Measurements from ENCODE around the gene SCO2.

Gene SCO2

DNA sequence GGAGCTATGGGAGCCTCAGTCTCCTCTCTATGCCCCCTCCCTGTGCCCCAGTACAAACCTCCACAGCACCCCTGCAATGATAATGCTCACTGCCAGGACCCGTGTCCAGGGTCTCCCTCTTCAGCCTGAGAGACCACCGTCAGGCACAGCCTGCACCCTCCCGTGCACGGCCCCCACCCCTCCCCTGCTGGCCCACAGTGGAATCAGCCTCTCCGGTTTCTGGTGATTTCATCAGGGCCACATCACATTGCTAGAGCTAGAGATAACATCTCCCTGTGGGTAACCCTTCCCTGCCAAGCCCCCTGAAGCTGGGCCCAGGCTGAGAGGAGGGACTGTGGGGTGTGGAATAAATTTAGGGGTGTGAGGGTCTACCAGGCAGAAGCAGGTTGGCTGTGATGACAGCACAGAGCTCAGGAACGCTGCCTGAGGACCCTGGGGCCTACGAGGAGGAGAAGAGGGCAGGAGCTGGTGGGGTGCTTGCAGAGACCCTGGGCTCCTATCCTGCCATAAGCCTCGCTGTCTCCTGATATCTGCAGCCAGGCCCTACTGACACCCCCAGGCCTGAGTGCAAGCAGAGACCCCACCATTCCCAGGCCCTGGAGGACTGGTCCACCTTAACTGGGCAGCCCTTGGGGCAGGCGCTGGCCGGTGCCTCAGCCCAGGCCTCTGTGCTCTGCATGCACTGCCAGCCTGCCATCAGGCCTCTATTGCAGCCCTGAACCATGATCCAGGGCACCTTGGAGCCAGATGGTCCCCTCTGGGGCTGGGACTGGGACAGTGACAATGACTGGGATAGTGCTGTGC is 20.3 kb upstream of the SCO2 start, which contains the start of gene KLHDC7B:
Gene KLHDC7B, plus strand, starts transcription at position 378 of the 804 bp plus-strand sequence. Its CDS starts 345 bp downstream, at position 723.
- no peak within 1 kb of the TSS for H3K4me3 ChIP-seq (ENCODE audit: low read depth, low read length)
- DNase-seq (ENCODE audit: low read depth) = no peak
- TF ChIP-seq, protein P1, sequence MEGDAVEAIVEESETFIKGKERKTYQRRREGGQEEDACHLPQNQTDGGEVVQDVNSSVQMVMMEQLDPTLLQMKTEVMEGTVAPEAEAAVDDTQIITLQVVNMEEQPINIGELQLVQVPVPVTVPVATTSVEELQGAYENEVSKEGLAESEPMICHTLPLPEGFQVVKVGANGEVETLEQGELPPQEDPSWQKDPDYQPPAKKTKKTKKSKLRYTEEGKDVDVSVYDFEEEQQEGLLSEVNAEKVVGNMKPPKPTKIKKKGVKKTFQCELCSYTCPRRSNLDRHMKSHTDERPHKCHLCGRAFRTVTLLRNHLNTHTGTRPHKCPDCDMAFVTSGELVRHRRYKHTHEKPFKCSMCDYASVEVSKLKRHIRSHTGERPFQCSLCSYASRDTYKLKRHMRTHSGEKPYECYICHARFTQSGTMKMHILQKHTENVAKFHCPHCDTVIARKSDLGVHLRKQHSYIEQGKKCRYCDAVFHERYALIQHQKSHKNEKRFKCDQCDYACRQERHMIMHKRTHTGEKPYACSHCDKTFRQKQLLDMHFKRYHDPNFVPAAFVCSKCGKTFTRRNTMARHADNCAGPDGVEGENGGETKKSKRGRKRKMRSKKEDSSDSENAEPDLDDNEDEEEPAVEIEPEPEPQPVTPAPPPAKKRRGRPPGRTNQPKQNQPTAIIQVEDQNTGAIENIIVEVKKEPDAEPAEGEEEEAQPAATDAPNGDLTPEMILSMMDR (IDR thresholded peaks at IDR 0.05; ENCODE audit: insufficient read depth, low read depth, low read length, missing control alignments) = peak; percentile 15

DNA sequence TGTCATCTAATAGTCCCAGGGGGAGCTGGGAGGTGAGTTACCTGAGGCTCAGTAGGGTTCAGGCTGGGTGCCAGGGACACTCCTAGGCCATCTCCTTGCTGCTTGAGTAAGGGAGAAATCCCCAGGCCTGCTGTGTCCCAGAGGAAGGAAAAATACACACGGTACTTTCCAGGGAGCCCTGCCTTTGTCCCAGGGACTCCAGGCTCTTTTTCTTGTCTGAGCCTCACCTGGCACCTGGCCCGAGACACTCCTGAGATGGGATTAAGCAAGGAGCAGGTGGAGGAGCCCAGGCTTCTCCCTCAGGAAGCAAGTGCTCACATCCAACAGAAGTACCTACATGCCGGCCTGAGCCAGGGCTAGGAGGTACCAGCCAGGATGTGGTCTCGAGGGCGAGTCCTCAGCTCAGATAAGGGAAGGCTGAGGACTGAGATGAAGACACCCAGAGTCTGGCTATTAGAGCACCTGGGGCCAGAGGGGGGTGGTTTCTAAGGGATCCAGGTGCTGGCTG is 19.4 kb upstream of the SCO2 start:
- peak; percentile 42 for DNase-seq (ENCODE audit: low read depth)
- TF ChIP-seq, protein P1 (IDR thresholded peaks at IDR 0.05; ENCODE audit: insufficient read depth, low read depth, low read length, missing control alignments) = no peak
- H3K4me3 ChIP-seq (ENCODE audit: low read depth, low read length) = no peak overlapping the region

DNA sequence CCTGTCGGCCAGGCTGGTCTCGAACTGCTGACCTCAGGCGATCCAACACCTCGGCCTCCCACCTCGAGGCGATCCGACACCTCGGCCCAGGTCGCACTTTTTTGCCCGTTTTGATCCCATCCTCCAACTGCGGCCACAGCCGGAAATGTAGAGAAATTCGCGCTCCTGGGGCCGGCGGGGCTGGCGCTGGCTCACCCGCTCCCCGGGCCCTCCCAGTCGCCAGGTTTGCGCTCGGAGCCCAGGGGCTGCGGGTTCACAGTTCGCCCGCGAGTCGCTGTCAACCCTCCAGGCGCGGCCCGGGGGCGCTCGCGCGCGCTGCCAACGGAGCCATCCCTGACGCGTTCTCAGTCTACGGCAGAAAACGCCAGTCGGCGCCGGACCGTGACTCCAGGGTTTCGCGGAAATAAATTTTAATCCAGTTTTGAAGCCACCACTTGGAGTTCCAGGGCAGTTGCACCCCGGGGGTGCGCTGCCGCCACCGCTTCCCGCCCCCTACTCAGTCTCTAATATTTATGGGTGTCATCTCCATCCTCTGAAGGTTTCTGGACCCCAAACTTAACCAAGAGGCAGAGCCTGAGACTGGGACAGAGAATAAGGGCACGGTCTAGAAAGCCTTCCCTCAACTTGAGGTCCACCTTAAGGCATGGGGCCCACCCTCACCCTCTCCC is 18.8 kb upstream of the SCO2 start:
- no peak overlapping the region for H3K4me3 ChIP-seq (ENCODE audit: low read depth, low read length)
- TF ChIP-seq, protein P1 (IDR thresholded peaks at IDR 0.05; ENCODE audit: insufficient read depth, low read depth, low read length, missing control alignments) = peak; percentile 59
- DNase-seq (ENCODE audit: low read depth) = peak; percentile 83

DNA sequence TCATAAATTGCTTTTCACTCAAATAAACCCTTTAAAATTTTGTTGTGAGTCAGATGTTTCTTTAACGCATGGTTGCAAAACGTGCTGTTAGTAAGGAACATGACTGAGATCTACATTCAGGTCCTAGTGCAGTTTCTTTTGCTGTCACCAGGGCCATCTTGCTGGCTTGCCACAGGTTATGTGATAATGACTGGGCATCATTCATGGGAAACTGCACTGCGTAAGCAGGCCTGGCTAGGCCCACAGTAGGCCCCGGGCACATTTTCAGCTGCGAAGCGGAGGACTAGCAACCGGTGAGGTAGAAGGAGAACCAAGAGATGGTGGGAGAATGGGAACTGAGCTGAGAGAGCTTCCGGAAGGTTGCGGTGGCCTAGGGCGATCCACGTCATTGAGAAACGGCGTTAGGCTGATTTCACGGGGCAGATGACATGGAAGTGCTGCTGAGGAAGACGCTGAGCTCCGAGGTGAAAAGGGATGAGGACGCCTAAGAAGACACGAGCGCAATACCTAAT is 17.1 kb upstream of the SCO2 start:
- peak; percentile 95 for DNase-seq (ENCODE audit: low read depth)
- TF ChIP-seq, protein P1 (IDR thresholded peaks at IDR 0.05; ENCODE audit: insufficient read depth, low read depth, low read length, missing control alignments) = peak; percentile 7
- peak overlapping the region; percentile 60 for H3K4me3 ChIP-seq (ENCODE audit: low read depth, low read length)

DNA sequence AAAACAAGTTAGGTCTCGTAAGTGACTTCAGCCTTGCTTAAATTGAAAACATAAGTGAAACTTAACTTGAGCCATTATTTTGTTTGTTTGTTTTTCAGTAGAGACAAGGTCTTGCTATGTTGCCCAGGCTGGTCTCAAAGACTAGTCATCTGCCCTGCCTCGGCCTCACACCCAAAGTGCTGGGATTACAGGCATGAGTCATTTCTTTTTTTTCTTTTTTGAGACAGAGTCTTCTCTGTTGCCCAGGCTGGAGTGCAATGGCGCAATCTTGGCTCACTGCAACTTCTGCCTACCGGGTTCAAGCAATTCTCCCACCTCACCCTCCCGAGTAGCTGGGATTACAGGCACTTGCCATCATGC is 16.2 kb upstream of the SCO2 start:
- peak; percentile 89 for DNase-seq (ENCODE audit: low read depth)
- peak overlapping the region; percentile 60 for H3K4me3 ChIP-seq (ENCODE audit: low read depth, low read length)

DNA sequence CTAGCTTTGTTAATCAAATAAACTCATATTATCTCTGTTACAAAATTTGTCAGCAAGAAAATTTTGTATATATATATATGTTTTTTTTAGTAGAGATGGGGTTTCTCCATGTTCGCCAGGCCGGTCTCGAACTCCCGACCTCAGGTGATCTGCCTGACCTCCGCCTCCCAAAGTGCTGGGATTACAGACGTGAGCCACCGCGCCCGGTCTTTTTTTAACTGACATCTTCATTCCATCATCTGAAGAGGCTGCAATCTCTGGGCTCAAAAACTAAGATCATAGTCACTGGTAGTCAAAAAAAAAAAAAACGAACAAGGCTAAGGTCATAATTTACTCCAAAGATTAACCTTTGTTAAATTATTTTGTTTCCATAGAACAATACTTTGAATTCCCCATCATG is 15.0 kb upstream of the SCO2 start:
- DNase-seq (ENCODE audit: low read depth) = peak; percentile 45
- TF ChIP-seq, protein P1 (IDR thresholded peaks at IDR 0.05; ENCODE audit: insufficient read depth, low read depth, low read length, missing control alignments) = no peak
- peak overlapping the region; percentile 60 for H3K4me3 ChIP-seq (ENCODE audit: low read depth, low read length)

DNA sequence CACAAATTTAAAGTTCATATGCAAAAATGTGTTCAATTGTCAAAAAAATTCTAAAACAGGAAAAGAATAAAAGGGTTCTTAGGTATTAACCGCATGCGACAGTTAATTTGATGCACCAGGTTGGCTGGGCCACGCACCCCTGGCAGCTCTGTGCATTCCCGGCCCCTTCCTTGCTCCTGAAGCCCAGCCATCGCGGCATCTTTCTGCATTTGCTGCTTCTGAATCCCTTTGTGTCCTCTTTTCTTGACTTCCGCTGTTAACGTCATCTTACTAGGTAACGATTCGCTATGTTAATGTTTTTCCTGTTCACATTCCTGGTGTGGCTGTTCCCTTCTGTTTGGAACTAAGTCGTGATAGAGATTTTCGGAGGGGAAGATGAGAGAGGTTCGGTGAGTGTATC is 12.4 kb upstream of the SCO2 start:
- TF ChIP-seq, protein P1 (IDR thresholded peaks at IDR 0.05; ENCODE audit: insufficient read depth, low read depth, low read length, missing control alignments) = no peak
- H3K4me3 ChIP-seq (ENCODE audit: low read depth, low read length) = no peak overlapping the region
- no peak for DNase-seq (ENCODE audit: low read depth)
